Activated naive CD8-positive, alpha-beta T cell treated with anti-CD3 and anti-CD28 coated beads, Interleukin-2, amount 50 U/mL, for 16 hours (primary cell): ENCODE measurements around the gene SHBG.
"Not testable (repeated sequence)": the region's sequence is repeated elsewhere in the genome, so short reads cannot be mapped to it uniquely, and the experiment has no call there.

Experiments
- DNase-seq: peaks from one replicate; pipeline ENCODE4 v3.0.0-alpha.2; 2020; ENCODE audit warnings: low read depth, low spot score

SHBG gene

DNA sequence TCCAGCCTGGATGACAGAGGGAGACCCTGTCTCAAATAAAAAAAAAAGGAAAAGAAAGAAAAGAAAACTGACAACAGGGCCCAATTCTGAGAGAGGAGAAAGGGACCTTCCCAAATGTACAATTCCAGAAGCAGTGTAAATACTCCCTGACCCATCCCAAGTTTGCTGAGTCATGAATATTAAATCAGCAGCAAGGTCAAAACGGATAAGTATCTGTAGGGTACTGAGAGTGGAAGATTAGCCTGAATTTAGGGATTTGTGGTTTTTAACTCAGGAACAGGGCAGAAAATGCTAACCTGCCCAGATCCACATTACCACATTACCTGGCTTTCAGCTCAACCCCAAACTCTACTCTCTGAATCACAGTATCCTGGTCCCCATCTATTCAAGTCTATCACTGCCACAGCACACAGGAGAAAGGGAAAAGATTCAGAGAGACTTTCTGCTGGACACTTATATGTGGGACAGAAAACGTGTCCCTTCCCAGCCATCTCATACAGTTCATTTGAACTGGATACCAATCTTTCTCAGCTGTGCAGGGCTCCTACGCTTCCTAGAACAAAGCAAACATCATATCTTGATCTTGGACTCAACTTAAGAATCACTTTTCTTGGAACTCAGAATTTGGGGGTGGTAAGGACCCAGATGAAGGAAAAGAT is 18.2 kb upstream of the SHBG start:
- no peak for DNase-seq

DNA sequence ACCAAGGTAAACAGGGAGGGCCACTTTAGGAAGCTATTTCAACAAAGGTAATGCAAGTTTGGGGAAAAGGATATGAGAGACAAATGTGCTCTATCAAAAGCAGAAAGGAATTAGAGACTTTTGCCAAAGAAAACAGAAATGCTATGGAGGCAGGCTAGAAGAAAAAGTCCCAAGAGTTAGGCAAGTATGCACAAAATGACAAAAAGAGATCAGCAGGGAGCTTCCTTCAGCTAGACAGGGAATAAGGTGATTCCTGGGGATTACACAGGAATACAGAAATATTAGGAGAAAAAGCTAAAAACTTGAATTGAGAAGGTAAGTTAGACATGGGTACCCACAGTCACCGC is 17.7 kb upstream of the SHBG start:
- no peak for DNase-seq

DNA sequence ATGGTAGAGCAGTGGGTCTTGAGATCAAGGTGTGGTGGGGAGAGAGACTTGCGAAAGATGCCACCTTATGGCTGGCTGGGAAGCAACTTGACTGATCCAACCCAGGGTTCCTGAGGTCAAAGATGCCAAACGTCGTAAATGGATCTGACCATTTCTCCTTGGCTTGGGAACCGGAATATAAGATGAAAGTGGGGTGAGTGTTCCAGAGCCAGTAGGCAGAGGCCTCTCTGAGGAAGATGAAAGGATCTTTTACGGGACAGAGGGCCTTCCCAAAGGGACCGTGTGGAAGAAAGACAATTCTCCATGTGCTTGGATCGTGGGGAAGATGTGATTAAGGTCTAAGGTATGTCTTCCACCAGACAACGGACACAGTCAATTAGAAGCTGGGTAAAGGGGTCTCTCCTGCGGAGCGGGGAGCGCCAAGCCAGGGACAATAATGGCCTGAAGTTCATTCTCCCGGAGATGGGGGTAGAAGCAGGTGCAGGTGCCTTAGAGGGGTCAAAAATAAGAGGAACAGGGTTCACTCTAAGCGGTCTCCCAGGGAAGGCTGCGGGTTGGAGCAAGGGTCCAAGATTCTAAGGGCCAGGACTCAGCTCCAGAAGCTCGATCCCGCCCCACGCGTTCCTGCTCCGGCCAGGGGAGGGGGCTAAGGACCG is 16.0 kb upstream of the SHBG start:
- no peak for DNase-seq

DNA sequence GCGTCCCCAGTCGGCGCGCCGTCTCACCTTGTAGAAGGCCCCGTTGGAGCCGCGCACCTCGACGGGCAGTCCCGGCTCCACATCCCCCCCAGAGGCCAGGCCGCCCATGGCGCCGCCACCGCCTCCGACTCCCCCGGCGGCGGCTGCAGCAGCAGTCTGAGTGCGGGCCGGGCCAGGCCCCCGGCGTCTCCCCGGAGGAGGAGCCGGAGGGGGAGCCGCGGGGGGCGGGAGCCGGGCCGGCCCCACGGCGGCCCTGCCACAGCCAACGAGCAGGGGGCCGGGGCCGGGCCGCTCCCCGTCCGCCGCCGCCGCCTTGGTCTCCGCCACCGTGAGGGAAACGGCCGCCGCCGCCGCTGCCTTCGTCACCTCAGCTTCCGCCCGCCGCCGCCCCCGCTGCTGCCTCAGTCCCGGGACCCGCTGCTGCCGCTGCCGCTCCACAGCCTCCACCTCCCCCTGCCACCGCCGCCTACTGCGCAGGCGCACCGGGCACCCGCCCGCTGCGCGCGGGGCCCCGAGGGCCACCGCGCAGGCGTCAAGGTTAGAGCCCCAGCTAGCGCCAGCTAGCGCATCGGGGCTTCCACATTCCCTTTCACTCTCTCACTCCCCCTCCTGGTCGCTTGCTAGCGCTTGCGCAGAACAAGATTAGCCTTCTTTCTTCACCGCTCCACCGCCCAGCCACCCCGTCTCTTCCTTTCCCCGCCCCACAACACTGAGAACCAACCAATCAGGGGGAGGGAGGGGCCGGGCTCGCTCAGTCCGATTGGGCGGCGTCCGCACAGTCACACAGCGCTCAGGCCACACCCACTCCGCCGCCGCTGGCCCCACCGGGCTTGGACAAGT is 15.3 kb upstream of the SHBG start, which contains the start of gene FXR2:
FXR2 (minus strand) TSS at position 473 of the 840 bp plus-strand sequence; CDS start at position 108, 365 bp downstream.
- DNase-seq, result peak; percentile 99

DNA sequence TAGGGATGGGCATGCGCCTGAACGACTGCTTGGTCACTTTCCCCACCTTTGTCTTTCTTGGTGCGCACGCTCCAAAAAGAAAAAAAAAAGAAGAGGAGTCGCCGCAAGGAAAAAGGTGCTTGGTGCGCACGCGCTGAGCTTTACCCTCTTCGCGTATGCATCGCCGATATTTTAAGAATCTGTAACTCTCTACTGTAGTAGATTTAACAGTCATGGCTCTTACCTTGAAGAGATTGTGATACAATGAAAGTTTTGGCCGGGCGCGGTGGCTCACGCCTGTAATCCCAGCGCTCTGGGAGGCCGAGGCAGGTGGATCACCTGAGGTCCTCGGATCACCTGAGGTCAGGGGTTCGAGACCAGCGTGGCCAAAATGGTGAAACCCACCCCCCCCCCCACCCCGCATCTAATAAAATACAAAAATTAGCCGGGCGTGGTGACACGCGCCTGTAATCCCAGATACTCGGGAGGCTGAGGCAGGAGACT is 14.6 kb upstream of the SHBG start:
- no peak for DNase-seq

DNA sequence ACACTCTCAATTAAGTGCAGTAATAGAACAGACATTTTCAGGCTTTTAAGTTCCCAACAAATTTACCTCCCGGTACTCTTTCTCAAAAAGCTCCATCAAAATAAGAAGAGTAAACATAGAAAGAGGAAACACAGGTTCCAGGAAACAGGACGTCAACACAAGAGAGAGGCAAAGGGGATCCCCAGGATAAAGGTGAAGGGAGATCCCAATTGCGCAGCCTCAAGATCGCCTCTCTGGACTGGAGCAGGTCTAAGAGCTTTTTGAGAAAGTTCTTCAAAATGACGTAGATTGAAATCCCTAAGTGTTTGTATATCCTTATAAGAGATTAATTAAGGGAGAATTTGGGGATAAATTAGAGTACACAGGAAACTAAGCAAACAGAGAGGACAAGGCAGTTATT is 11.3 kb upstream of the SHBG start:
- no peak for DNase-seq

DNA sequence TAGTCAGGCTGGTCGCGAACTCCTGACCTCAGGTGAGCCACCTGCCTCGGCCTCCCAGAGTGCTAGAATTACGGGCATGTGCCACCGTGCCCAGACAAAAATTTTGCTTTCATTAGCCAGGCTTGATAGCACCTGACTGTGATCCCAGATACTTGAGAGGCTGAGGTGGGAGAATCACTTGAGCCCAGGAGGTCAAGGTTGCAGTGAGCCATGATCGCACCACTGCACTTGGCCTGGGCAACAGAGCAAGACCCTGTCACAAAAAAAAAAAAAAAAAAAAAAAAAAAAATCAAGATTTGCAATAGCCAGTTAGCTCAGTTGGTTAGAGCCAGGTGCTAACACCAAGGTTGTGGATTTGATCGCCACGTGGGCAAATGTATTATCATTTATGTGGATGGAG is 9.1 kb upstream of the SHBG start:
- DNase-seq, result no peak

DNA sequence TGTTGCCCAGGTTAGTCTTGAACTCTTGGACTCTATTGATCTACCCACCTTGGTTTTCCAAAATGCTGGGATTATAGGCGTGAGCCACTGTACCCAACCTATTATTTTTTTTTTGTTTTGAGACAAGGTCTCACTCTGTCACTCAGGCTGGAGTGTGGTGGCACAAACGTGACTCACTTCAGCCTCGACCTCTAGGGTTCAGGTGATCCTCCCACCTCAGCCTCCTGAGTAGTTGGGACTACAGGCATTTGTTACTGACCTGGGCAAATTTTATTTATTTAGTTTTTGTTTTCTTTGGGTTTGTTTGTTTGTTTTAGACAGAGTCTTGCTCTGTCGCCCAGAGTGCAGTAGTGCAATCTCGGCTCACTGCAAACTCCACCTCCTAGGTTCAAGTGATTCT is 6.3 kb upstream of the SHBG start:
- DNase-seq, result no peak

DNA sequence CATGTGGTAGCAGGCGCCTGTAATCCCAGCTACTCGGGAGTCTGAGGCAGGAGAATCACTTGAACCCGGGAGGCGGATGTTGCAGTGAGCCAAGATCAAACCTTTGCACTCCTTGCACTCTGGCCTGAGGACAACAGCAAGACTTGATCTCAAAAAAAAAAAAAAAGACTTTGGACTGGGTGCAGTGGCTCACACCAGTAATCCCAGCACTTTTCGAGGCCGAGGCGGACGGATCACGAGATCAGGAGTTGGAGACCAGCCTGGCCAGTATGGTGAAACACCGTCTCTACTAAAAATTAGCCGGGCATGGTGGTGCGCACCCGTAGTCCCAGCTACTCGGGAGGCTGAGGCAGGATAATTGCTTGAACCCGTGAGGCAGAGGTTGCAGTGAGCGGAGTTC is 4.2 kb upstream of the SHBG start:
- not testable (repeated sequence) for DNase-seq

DNA sequence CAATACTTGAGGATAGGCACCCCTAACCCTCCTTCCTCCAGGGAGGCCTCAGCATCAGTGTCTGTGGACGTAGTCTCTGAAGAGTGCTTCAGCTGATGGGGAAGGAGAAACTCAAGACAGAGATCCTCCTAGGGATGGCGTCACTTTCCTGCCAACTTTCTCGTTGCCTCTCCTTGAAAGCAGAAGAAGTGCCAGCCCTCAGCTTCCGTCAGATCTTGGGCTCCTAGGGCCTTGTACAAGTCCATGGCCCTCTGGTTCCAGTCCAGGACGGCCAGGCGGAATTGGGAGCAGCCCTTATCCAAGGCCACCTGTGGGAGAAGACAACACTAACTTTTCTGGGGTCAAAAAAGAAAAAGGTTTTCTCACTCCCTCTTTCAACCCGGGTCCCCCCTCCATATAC is 3.6 kb upstream of the SHBG start:
- no peak for DNase-seq

DNA sequence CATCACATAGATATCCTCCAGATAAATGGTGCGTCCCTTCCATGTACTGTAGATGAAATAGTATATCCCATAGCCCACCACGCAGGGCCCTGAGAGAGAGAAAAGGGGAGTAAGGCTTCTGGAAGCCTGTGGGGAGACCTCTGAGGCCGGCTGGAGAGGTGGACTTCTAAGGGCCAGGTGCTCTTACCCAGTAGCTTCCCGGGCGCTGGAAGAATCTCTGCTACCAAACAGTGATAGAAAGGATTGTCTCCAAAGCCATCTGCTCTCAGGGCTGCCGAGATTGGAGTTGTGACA is 3.0 kb upstream of the SHBG start:
- no peak for DNase-seq

DNA sequence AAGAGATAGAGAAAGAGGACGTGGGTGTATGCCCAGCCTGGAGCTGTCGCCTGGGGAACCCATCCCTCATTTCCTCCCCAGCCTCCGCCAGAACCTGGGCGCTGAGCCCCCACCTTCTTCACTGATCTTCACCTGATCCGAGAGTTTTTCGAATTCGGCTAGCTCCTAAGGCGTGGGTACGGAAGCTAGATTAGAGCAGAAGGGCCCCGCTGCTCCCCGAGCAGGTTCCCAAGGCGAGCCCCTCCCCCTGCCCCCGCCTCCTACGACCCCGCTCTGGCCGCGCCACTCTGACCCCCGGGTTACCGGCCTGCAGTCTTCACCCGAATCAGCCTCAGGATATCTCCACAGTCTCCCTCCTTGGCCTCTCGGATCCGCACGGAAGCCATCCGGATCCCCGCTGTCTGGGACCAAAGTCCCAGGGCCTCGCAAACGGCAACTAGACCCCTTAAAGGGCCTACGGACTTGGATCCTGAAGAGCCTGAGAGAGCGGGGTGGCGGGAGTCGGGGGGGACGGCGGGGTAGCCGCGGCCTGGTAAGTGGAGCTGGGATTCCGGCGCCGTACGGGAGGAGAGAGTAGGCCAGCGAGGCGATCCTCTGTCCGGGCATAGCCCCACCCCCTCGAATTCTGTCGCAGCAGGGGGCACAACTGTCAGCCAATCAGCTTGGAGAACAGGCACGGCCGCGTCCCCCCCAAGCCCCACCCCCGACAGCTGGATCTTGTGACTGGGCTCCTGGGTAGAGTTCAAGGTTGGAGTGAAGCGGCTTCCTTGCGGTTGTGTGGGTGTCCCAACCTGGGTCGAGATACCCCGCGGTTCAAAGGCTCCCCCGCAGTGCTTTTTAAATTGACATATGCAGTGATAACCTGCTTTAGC is 2.4 kb upstream of the SHBG start, which contains the start of gene SAT2:
SAT2 (minus strand) TSS at position 572 of the 872 bp plus-strand sequence; CDS start at position 386, 186 bp downstream.
- peak; percentile 72 for DNase-seq

DNA sequence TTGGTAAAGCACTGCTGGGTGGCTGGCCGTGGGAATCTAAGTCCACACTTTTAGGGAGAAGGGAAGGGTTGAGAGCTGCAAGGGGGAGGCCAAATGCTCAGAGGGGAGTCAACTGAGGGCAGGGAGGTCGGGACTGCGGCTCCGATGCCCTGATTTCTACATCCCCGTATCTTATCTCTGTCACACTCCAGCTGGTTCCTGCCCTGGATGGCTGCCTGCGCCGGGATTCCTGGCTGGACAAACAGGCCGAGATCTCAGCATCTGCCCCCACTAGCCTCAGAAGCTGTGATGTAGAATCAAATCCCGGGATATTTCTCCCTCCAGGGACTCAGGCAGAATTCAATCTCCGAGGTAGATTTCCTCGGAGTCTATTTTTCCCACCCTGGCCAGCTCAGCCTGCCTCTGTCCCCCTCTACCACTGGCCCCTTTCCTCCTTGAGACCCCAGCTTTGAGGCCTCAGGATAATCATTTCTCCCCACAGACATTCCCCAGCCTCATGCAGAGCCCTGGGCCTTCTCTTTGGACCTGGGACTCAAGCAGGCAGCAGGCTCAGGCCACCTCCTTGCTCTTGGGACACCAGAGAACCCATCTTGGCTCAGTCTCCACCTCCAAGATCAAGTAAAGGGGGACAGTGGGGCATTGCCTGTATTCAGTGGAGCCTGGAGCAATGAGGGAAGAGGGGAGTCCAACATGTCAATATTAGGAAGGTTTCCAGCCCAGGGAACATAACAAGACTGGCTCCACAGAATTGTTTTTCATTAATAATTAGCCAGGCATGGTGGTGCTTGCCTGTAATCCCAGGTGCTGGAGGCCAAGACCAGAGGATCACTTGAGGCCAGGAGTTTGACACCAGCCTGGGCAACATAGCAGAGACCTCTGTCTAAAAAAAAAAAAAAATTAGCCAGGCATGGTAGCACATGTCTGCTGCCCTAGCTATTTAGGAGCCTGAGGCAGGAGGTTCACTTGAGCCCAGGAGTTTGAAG is 1.8 kb downstream of the SHBG start:
- no peak for DNase-seq

DNA sequence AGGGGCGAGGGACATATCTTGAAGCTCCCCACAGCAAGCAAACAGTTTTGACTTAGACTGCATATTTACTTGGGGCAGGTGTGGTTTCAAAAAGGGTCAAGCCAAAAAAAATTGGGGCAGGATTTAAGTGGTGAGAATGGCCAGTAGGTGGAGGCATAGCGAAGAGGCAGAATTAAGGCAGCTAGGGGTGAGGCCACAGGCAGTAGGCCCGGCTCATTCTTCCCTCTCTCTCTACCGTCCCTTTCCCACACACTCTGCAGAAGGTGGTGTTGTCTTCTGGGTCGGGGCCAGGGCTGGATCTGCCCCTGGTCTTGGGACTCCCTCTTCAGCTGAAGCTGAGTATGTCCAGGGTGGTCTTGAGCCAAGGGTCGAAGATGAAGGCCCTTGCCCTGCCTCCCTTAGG is 2.6 kb downstream of the SHBG start:
- no peak for DNase-seq

DNA sequence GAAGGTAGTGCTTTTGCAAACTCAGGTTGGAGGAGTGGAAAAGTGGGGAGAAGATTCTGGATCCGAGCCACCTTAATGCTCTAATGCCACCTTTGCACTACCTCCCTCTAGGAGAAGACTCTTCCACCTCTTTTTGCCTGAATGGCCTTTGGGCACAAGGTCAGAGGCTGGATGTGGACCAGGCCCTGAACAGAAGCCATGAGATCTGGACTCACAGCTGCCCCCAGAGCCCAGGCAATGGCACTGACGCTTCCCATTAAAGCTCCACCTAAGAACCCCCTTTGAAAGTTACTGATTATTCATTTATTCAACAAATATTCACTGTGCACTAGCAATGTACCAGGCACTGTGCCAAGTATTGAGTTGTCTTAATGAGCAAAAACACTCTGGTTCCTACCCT is 3.2 kb downstream of the SHBG start:
- no peak for DNase-seq

DNA sequence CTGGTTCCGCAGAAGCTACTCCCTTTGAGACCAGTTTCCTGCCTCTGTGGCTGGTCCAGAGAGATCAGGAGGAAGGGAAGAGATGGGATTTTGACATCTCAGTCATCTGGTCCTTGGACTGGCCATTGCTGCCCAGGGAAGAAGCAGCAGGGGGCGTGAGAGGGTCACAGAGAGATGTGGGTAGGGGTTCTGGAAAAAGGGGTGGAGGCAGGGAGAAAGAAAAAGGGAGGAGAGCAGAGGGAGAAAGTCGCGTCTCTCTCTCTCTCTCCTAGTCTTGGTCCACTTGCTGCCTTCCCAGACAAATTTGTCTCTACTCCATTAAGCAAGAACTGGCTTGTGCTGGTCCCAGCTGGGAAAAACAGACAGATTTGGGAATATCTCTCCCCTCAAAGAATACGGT is 4.4 kb downstream of the SHBG start:
- DNase-seq, result no peak

DNA sequence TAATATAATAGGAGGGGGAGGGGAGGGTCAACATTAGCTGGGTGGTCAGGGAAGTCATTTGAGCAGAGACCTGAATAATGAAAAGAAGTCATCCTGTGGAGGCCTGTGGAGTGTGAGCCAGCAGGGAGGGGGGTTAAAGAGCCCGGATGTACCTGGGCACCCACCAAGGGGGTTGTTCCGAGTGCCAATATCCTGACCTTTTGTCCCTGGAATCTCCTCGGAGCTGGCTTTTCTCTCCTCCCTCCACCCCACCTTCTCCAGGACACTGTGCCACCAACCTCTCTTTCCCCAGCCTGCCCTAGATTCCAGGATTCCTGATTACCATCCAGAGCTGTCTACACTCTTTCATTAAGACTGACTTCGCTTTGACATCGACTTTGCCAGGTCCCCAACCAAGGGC is 6.2 kb downstream of the SHBG start:
- no peak for DNase-seq

DNA sequence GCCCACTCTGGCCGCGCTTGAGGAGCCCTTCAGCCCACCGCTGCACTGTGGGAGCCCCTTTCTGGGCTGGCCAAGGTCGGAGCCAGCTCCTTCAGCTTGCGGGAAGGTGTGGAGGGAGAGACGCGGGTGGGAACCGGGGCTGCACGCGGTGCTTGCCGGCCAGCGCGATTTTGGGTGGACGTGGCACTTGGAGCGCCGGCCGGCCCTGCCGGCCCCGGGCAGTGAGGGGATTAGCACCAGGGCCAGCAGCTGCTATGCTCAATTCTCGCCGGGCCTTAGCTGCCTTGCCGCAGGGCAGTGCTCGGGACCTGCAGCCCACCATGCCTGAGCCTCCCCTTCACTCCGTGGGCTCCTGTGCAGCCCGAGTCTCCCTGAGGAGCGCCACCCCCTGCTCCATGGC is 10.8 kb downstream of the SHBG start:
- no peak for DNase-seq

DNA sequence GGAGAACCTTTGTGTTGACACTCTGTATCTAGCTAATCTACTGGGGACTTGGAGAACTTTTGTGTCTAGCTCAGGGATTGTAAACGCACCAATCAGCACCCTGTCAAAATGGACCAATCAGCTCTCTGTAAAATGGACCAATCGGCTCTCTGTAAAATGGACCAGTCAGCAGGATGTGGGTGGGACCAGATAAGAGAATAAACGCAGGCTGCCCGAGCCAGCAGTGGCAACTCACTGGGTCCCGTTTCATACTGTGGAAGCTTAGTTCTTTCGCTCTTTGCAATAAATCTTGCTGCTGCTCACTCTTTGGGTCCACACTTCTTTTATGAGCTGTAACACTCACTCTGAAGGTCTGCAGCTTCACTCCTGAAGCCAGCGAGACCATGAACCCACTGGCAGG is 11.7 kb downstream of the SHBG start:
- DNase-seq, result not testable (repeated sequence)

DNA sequence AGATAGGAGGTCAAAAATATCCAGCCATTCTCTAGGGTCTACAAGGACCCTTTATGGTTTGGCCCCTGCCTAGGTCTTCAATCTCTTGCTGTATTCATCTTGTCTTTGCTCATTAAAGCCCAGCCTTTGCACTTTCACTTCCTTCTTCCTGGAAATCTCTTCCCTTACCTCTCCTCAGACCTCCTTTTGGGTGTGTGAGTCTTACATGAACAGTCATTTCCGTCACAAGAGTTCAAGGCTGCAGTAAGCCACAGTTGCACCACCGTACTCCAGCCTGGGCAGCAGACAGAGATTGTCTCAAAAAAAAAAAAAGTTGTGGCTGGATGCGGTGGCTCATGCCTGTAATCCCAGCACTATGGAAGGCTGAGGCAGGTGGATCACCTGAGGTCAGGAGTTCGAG is 14.8 kb downstream of the SHBG start:
- no peak for DNase-seq

DNA sequence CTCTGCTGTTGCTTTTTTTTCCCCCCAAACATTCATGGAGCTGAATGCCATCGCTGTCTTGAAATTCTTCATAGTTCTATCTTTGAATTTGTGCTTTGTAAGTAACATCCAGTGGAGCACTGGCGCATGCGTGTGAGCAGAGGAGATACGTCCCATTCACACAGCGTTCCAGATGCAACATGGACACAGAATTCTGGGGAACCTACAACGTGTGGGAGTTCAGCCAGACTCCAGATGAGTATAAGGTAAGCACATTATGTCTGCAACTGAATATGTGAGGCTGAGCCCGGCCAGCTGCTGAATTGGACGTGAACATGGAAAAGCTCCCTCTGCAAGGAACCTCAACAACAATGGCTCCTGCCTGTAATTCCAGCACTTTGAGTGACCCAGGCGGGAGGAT is 16.5 kb downstream of the SHBG start:
- DNase-seq, result no peak
